ENCODE data around the gene RPLP1. TPM values are rescaled to one million over a fixed set of nuclear protein-coding genes. Genes with fewer than 3 reads are reported as not detected.

The RPLP1 gene
- polyA plus RNA-seq: 3,528 TPM

DNA sequence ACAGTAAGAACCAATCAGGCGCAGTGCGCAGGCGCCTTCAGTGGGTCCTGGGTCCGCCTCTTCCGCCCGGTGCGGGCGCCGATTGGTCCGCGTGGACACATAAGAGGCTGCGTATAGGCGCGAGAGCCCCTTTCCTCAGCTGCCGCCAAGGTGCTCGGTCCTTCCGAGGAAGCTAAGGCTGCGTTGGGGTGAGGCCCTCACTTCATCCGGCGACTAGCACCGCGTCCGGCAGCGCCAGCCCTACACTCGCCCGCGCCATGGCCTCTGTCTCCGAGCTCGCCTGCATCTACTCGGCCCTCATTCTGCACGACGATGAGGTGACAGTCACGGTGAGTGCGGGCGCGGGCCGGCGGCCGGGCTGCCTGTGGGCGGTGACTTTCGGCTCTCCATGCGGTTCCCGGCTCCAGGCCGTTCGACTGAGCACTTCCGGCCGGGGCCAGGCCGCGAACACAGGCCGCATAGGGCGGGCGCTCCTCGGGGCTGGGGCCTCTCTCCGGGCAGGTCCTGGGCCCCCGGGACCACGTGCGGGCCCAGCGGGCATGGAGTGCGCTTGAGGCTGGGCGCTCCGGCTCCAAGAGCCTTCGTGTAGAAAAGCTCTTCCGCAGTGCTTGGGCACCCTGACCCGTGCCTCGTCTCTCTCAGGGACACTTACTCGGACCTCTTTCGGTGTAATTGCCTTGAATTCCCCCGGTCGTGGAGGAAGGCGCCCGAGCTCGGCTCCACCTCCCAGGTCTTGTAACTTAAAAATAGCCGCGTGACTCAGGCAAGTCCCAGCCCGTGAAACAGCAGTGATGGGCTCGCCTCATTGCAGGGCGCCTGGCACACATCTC is at the start of gene RPLP1:
Gene RPLP1, plus strand, starts transcription at position 127 of the 830 bp plus-strand sequence. Its CDS starts 131 bp downstream, at position 258.
- Mint-ChIP-seq H3K4me1 (peaks cover 27 to 29% (median 28%) of the 10 kb centered on the region in 3 donors), H3K27ac (peak within 1 kb of the TSS; percentile 95 to 100 (median 96)), H3K4me3 (peak within 1 kb of the TSS; percentile 96 to 100 (median 98)), H3K9me3 (no peaks in the 10 kb centered on the region), H3K27me3 (no peaks in the 10 kb centered on the region), H3K36me3 (peaks cover 6% of the 10 kb centered on the region)

DNA sequence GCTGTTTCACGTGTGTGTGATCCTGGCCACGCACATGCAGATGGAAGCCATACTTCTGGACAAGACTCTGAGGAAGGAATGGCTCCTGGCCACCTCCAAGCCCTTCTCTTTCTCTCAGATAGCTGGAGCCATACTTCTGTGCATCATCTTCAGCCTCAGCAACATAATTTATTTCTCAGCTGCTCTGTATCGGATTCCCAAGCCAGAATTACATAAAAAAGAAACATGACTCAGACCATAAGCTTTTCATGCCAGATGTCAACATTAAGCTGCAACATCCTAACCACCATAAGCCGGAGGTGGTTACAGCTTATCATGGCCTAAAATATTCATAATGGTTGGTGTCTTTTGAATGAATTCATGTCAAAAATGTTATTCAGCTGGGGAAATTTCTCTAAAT is 49.0 kb upstream of the RPLP1 start:
- Mint-ChIP-seq H3K4me1 (no peaks in the 10 kb centered on the region), H3K27ac (no peak overlapping the region), H3K4me3 (no peak overlapping the region), H3K36me3 (no peaks in the 10 kb centered on the region), H3K27me3 (peaks cover 5% of the 10 kb centered on the region), H3K9me3 (no peaks in the 10 kb centered on the region)

DNA sequence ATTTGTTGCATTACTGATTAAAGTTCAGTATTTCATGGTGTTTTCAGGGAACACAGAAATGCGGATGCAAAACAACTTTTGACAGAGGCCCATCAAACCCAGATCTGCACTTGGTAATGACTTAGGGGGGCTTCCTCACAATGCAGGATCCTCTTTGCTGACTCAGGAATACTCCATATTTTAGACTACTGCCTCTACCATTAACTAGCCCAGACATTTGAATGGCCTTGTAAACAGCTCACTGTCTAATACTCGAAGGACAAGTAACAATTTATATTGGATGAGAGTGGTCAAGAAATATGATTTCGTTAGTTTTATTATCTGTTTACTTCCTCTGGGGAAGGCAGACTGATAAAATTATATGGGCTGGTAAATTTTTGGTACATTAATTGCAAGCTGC is 47.5 kb upstream of the RPLP1 start:
- Mint-ChIP-seq H3K4me3 (no peak overlapping the region), H3K27ac (no peak overlapping the region), H3K9me3 (no peaks in the 10 kb centered on the region), H3K4me1 (no peaks in the 10 kb centered on the region), H3K36me3 (no peaks in the 10 kb centered on the region), H3K27me3 (peaks cover 8% of the 10 kb centered on the region)

DNA sequence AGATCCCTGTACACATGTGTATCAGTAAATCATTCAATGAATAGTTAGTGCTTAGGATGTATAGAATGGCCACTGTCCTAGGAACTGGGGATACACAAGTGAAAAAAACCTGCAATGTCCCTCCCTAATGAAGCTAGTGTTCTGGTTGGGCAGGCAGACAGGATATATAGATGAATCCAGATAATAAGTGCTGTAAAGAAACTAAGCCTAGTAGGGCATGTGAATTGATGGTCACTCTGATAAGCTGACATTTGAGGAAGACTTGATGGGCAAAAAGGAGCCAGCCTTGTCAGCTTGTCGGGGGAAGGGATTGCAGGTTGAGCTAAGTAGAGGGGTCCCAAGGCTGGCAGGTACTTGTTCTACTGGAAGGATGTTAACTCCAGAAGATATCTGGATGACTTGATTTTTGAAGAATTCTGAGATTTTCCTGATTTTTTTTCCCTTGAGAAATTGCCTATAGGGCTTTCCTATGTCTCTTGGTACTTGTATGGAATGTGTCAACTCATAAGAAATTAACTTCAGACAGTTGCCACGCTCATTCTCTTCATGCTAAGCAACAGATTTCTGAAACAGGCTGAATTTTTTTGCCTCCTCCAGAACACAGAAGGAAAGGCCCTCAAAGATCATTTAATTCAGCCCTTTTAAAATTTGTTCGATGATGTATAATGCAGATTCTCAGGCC is 44.8 kb upstream of the RPLP1 start:
- Mint-ChIP-seq H3K4me3 (no peak overlapping the region), H3K4me1 (no peaks in the 10 kb centered on the region), H3K36me3 (no peaks in the 10 kb centered on the region), H3K27ac (no peak overlapping the region), H3K9me3 (no peaks in the 10 kb centered on the region), H3K27me3 (peaks cover 8% of the 10 kb centered on the region)

DNA sequence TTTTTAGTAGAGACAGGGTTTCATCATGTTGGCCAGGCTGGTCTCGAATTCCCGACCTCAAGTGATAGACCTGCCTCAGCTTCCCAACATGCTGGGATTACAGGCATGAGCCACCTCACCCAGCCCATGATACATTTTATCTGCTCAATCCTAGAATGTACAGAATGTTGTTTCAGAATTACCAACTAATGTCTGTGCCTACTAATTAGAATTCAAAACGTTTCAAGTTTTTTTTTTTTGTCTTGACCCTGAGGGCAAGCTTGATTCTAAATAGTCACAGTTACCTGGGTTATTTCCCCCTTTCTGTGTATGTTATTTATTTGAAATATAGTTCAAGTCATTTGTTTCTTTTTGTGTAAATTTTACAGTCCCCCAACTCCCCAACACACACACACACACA is 43.8 kb upstream of the RPLP1 start:
- H3K4me1 Mint-ChIP-seq: peaks cover under 1 to 3% (median 1%) of the 10 kb centered on the region in 3 donors
- H3K27me3 Mint-ChIP-seq: peaks cover 7% of the 10 kb centered on the region
- no peak overlapping the region for H3K27ac Mint-ChIP-seq
- no peak overlapping the region for H3K4me3 Mint-ChIP-seq
- H3K36me3 Mint-ChIP-seq: no peaks in the 10 kb centered on the region
- no peaks in the 10 kb centered on the region for H3K9me3 Mint-ChIP-seq

DNA sequence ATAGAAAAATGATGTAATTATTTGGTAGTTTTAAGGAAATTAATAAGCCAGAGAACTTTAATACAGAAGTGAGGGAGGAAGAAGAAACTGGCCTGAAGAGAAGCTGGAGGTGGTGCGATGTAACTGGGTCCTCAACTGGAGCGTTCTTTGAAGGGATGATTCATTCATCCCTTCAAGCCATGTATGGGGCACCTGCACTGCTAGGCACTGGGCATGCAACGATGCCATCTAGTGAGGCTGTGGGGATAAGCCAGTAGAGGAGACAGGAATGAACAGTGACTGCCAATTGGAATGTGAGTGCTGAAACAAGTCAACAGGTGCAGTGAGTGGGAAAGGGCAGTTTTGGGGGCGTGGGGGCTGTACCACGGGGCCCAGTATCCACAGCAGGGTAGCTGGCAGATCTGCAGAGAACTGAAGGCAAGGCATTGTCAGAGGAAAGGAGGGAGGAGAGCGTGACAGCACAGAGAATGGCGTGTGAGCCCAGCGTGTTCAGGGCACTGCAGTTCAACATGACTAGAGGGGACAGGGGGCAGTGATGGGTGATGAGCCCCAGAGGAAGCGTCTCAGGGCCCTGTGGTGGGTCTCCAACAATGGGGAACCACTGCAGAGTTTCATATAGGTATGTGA is 42.3 kb upstream of the RPLP1 start:
- no peak overlapping the region for H3K27ac Mint-ChIP-seq
- H3K4me3 Mint-ChIP-seq: no peak overlapping the region
- no peaks in the 10 kb centered on the region for H3K36me3 Mint-ChIP-seq
- H3K27me3 Mint-ChIP-seq: peaks cover 13% of the 10 kb centered on the region
- no peaks in the 10 kb centered on the region for H3K9me3 Mint-ChIP-seq
- peaks cover 3 to 8% (median 5%) of the 10 kb centered on the region in 3 donors for H3K4me1 Mint-ChIP-seq

DNA sequence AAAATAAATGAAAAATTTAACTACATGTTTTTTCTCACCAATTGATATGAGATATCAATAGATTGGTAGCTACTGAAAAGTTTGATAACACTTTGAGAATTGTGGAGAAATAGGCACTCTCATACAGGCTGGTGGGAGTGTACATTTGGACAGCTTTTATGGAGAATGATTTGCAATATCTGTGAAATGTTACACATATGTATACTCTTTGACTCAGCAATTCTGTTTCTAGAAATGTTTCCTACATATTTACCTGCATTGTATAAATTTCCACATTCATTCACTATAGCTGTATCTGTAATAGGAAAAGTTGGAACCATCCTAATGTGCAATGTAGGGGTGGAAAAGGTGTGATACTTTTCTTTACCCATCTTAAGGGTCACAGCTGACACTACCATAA is 40.3 kb upstream of the RPLP1 start:
- Mint-ChIP-seq H3K9me3 (no peaks in the 10 kb centered on the region), H3K4me1 (peaks cover 3 to 10% (median 5%) of the 10 kb centered on the region in 3 donors), H3K27me3 (peaks cover 13% of the 10 kb centered on the region), H3K36me3 (no peaks in the 10 kb centered on the region), H3K4me3 (no peak overlapping the region), H3K27ac (no peak overlapping the region)

DNA sequence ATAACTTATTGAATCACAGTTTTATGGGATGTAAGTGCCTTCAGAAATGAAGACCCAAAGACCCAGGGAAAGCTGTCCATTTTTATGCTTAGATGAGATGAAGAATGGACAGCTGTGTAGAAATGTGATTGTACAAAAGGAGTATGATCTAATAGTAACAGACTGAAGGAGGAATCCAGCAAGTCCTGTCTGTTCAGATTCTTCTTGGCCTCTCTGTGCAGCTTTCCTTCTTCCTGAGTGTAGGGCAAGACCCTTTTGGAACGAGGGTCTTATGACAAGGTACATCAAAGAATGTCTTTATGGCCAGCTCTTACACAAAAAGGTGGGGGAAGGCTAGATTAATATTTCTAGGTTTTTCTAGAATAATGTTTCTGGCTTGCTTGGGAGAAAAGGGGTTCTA is 39.9 kb upstream of the RPLP1 start:
- Mint-ChIP-seq H3K9me3 (no peaks in the 10 kb centered on the region), H3K27ac (no peak overlapping the region), H3K36me3 (no peaks in the 10 kb centered on the region), H3K4me1 (peaks cover 3 to 10% (median 5%) of the 10 kb centered on the region in 3 donors), H3K27me3 (peaks cover 11% of the 10 kb centered on the region), H3K4me3 (peak overlapping the region in 2 of 4 donors; percentile 30 to 67)

DNA sequence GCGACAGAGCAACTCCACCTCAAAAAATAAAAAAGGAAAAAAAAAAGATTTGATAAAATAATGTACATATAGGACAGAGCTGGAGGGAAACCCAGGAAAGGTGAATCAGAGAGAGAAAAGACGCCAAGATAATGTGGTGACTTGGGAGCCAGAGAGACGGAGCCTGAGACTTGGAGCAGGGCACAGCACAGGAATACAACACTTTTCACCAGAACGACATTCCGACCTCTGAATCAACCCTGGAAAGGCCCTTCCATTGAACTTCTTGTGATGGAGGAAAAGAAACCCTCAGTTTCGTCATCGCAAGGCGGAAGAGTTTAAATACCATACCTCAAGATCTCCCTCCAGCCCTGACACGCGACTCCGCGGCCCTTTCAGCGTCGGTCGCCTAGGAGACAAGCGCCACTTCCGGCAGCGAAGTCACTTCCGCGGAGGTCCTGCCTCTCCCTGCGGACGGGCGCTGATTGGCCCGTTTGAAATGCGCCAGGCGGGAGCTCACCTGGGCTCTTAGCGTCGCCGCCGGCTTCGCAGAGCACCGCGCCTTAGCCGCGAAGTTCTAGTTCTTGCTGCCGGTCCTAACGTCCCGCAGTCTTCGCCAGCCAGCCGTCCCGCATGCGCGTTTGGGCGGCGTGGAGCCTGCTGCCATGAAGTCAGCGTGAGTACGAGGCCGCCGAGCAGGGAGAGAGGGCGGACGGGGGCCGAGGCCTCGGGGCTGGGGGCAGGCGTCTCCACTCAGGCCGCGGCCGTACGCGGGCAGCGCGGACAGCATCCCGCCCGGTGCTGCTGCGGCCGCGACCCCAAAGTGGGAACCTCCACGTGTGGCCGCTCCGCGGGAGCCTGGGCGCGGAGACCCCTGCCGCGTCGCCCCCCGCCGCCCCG is 38.6 kb upstream of the RPLP1 start, which contains the start of gene KIF23:
Gene KIF23, plus strand, starts transcription at position 528 of the 879 bp plus-strand sequence. Its CDS starts 117 bp downstream, at position 645.
- peaks cover 4 to 10% (median 9%) of the 10 kb centered on the region in 3 donors for H3K4me1 Mint-ChIP-seq
- no peaks in the 10 kb centered on the region for H3K36me3 Mint-ChIP-seq
- no peaks in the 10 kb centered on the region for H3K9me3 Mint-ChIP-seq
- H3K27ac Mint-ChIP-seq: peak within 1 kb of the TSS; percentile 15 to 84 (median 34)
- peaks cover 10% of the 10 kb centered on the region for H3K27me3 Mint-ChIP-seq
- peak within 1 kb of the TSS; percentile 75 to 95 (median 90) for H3K4me3 Mint-ChIP-seq

DNA sequence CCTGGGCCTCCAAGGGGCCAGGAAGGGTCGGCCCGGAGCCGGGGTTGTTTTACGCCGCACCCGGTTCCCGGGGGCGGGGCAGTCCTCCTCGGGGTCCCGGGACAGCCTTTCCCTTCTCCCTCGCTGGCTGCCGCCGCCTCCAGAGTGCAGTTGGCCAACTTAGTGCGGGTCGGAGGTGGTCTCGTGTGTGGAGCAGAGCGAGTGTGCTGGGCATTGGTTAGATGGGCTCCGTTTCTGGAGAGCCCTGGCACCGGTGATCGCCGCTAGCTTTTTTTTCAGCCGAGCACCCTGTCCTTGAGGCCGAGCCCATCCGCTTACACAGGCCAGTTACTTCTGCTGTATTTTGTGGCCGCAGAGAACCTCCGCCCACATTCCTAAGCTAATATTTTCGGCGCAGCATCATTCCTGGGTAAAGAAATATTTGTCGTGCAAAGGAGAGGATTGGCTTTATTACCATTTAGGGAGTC is 37.9 kb upstream of the RPLP1 start:
- H3K36me3 Mint-ChIP-seq: peaks cover 1% of the 10 kb centered on the region
- peaks cover 4 to 13% (median 10%) of the 10 kb centered on the region in 3 donors for H3K4me1 Mint-ChIP-seq
- H3K4me3 Mint-ChIP-seq: peak overlapping the region; percentile 64 to 90 (median 84)
- no peaks in the 10 kb centered on the region for H3K9me3 Mint-ChIP-seq
- peak overlapping the region in 1 of 3 donors; percentile 36 for H3K27ac Mint-ChIP-seq
- H3K27me3 Mint-ChIP-seq: peaks cover 7% of the 10 kb centered on the region

DNA sequence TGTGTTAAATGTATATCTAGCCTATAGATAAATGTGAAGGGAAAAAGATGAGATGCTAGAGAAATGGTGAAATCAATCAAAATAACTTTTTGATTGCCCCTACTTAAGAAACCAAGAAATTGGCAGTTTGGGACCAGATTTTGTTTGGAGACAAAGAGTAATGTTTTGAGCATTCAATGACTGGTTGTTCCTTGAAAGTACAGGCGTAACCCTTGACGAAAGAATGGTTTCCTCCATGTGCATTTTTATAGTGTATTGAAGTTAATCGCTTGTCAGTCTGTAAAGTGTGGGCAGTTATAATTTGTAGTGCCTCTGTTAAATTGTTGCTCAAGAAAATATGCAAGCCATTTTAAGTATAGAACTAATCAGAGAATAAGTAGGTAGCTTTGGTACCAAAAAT is 37.2 kb upstream of the RPLP1 start:
- Mint-ChIP-seq H3K4me1 (peaks cover 4 to 13% (median 10%) of the 10 kb centered on the region in 3 donors), H3K27ac (no peak overlapping the region), H3K36me3 (peaks cover 1% of the 10 kb centered on the region), H3K27me3 (peaks cover 7% of the 10 kb centered on the region), H3K4me3 (peak overlapping the region; percentile 56 to 64 (median 61)), H3K9me3 (no peaks in the 10 kb centered on the region)

DNA sequence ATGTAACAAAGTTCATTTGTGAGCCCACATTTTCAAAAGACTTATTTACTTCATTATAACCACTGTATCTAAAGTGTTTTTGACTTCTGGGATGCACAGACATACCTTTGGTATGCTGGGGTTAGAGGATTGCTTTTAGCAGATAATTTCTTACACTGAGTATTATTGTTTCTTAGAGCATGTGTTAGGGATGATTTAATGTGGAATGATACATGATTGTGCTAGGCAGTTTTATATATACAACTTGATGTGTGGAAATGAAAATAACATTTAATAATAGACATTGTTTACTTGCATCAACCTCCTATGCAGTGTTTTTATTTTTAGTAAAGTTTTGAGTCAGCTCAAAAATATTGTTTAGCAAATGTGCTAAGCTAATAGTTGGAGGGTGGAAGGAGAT is 35.0 kb upstream of the RPLP1 start:
- peaks cover 7% of the 10 kb centered on the region for H3K27me3 Mint-ChIP-seq
- peak overlapping the region in 1 of 4 donors; percentile 59 for H3K4me3 Mint-ChIP-seq
- peaks cover 4 to 13% (median 10%) of the 10 kb centered on the region in 3 donors for H3K4me1 Mint-ChIP-seq
- no peaks in the 10 kb centered on the region for H3K9me3 Mint-ChIP-seq
- H3K27ac Mint-ChIP-seq: no peak overlapping the region
- peaks cover 1% of the 10 kb centered on the region for H3K36me3 Mint-ChIP-seq

DNA sequence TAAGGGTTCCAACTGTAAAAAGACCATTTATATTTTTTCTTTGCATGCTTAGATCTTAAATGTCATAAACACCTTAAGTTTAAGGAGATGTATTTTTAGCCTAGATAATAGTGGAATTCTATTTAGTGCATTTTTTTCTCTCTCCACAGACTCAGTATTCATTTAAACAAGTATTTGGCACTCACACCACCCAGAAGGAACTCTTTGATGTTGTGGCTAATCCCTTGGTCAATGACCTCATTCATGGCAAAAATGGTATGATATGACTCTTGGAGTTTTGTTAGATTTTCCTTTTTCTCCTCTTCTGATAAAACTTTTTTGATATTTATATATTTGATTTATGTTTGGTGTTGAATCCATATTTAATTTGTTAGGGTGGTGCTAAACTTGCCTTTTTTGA is 31.1 kb upstream of the RPLP1 start:
- Mint-ChIP-seq H3K9me3 (no peaks in the 10 kb centered on the region), H3K4me1 (peaks cover 0 to 8% (median 2%) of the 10 kb centered on the region in 3 donors), H3K36me3 (peaks cover 3% of the 10 kb centered on the region), H3K27ac (no peak overlapping the region), H3K27me3 (no peaks in the 10 kb centered on the region), H3K4me3 (no peak overlapping the region)

DNA sequence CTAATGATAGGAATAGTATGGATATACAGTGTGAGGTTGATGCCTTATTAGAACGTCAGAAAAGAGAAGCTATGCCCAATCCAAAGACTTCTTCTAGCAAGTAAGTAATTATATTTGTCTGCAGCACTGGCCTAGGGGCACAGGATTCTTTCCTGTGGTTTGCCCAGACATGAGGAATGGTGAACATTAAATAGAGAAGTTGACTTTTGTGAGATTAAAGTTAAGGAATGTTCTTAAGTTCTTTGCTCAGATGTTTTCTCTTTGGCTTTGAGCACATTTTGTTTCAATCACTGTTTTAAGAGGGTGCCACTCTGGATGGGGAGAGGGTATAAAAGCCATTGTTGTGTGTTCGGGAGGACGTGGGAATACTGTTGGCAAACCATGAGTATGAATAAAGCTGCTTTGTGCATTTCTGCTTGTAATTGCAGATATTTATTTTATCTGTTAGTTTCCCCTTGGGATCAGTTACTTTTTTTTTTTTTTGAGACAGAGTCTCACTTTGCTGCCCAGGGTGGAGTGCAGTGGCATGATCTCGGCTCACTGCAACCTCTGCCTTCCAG is 30.2 kb upstream of the RPLP1 start:
- no peaks in the 10 kb centered on the region for H3K9me3 Mint-ChIP-seq
- peaks cover 0 to 8% (median 2%) of the 10 kb centered on the region in 3 donors for H3K4me1 Mint-ChIP-seq
- peaks cover 3% of the 10 kb centered on the region for H3K36me3 Mint-ChIP-seq
- H3K4me3 Mint-ChIP-seq: no peak overlapping the region
- H3K27me3 Mint-ChIP-seq: no peaks in the 10 kb centered on the region
- H3K27ac Mint-ChIP-seq: no peak overlapping the region

Data from IgD-negative memory B cell (primary cell).